GM19240 (cell line): ENCODE results near the gene UBR3.
A peak's percentile ranks its signal among the peaks of the same experiment; 100 is the strongest.
"Not testable (repeated sequence)": the region's sequence is repeated elsewhere in the genome, so short reads cannot be mapped to it uniquely, and the experiment has no call there.

ENCODE experiments used
- DNase-seq: peaks from one replicate; pipeline ENCODE4 v3.0.0; 2011; ENCODE audit warnings: low spot score; ENCODE audit not compliant: insufficient read length

UBR3 gene

DNA sequence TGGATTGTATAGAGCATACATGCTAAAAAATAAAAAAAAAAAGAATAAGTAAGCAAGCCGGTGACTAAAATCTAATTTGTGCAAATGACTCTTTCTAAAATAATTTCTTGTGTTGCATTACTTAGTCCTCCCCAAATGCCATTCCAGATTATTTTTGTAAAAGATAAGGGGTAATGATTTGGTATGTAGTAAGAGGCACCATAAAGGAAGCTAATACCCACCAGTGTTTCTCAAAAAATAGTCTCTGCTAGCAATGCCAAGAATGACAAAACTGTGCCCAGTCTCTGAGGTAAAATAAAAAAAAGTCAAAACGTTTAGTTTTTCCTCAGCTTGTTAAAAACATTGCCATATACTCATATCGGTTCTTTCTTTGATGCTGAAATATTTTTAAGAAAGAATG lies 5.2 kb upstream of the UBR3 start:
- no peak for DNase-seq

DNA sequence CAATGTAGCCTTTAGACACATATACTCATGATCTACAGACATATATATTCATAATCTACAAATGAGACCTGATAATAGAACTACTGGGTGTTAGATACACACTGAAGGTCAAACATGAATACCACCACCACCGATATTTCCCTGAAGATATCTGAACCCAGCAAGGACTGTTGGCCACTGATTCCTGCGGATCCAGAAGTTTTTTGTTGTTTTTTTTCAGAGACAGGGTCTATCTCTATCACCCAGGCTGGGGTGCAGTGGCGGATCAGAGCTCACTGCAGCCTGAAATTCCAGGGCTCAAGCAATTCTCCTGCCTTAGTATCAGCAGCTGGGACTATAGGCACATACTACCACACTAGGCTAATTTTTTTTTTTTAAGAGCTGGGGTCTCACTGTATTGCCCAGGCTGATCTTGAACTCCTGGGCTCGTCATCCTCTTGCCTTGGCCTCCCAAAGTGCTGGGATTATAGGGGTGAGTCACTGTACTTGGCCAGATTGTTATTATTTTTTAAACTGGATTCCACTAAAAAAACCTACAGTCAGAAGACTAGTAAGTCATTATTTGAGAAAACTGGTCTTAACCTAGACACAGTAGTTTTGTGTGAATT lies 4.4 kb upstream of the UBR3 start:
- no peak for DNase-seq

DNA sequence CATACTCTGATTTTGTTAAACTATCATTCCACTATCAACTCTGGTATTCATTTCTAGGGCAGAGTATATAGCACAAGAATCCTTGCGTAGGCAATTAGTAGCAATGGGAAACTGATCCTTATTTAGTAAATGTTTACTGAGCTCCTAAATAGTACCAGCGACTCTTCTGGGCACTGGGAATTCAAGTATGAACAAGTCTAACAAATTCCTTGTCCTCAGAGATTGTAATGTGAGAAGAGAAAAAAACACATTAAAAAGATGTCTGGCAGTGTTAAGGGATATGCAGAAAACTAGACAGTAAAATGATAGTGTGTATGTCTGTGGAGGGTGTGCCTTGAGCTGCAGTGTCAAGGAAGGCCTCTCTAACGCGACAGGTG lies 3.3 kb upstream of the UBR3 start:
- no peak for DNase-seq

DNA sequence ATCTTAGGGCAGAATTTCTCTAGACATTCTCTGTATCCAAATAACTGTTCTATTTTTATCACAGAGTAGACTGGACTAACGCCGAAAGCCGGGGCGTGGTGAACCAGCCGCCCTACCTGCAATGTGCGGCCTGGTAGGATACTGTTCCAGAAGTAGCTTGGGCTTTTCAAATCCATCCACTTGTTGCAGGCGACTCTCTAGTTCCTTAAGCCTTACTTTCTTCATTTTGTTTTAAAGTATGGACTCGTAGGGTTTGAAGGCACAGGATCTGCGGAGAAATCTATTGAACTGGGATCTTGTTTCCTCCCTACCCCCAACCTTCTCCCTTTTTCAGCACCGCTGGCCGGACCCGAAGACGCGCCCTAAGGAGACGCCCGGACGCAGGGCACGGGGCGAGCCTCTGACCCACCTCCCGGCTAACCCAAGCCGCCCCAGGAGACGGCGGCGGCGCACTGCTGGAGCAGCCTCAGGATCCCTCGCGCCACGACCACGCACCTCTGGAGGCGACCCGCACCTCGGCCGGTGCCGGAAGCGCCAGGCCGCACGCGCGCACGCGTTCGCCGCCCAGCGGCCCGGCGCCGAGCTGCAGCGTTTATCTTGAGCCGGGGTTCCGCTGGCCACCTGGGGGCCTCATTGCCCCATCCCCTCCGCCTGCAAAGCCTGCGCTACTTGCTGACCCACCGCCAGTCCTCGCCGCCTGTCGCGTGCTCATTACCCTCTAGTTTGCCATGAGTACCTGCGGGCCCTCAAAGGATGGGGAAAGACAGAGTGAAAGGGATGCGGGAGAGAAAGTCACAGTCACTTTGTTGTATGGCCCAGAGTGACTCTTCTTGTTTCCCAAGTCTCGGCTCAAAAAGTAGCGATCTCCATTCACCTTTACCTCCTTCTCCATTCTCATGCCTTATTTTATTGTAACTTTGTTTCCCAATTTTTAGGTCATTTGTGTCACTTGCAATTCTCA lies 2.6 kb upstream of the UBR3 start, which contains the start of gene METTL5:
METTL5 (minus strand) TSS at position 533 of the 961 bp plus-strand sequence; CDS start at position 225, 308 bp downstream.
- peak; percentile 76 for DNase-seq

DNA sequence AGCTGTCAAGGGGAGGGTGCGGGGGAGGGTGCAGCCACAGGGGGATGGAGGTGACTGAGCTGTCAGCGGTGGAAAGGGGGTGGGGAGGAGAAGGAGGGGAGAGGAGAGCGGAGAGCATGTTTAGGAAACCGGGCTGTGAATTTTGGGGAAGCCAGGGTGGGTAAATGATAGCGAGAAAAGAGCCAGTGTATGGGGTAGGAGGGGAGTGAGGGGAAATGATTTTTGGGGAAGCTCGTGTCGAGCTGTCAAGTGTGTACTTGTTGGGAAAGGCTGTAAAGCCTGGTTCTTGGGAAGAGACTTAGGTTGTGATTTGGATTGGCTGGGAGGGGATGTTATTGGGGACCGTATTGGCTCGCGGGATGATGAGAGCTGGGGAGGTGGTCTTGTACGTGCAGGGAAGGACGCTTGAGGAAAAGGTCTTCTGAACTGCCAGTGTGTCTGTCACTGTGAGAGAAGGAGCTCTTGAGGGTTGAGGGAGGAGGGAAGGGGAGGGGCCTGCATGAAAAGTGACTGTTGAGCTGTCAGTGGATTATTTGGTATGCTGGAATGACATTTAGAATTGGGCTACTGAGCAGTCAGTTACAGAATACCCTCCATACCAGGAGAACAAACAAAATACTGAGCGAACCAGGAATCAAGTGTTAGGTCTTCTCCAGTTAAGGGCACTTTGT lies 1.0 kb downstream of the UBR3 start:
- peak; percentile 15 for DNase-seq

DNA sequence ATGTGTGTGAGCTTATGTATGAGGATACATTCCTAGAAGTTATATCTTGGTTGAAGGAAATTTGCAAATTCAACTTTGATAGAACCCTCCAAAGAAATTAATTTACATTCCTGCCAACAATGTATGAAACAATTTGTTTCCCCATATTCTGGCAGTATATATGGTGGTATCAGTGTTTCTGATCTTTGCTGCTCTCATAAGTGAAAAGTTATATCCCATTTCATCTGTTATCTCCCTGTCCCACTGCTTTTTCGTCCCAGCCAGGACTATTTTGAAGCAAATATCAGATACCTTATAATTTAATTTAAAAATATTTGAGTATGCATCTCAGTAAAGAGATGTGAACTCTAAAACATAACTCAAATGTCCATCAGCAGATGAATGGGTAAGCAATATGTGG lies 7.1 kb downstream of the UBR3 start:
- no peak for DNase-seq

DNA sequence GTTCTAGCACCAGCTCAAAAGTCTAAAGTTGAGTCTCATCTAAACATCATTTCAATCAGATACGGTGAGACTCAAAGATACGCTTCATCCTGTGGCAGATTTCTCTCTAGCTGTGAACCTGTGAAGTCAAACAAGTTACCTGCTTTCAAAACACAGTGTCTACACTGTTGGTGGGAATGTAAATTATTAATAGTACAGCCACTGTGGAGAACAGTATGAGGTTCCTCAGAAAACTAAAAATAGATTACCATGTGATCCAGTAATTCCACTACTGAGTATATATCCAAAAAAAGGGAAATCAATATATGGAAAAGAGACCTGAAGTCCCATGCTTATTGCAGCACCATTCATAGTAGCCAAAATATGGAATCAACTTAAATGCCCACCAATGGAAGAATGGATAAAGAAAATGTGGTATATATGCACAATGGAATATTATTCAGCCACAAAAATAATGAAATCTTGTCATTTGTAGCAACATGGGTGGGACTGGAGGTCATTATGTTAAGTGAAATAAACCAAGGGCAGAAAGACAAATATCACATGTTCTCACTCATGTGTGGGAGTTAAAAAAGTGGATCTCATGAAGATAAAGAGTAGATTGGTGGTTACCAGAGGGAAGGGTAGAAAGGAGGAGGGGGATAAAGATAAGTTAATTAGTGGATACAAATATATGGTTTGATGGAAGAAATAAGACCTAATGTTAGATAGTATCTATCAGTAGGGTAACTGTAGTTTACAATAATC lies 11.7 kb downstream of the UBR3 start:
- DNase-seq: no peak

DNA sequence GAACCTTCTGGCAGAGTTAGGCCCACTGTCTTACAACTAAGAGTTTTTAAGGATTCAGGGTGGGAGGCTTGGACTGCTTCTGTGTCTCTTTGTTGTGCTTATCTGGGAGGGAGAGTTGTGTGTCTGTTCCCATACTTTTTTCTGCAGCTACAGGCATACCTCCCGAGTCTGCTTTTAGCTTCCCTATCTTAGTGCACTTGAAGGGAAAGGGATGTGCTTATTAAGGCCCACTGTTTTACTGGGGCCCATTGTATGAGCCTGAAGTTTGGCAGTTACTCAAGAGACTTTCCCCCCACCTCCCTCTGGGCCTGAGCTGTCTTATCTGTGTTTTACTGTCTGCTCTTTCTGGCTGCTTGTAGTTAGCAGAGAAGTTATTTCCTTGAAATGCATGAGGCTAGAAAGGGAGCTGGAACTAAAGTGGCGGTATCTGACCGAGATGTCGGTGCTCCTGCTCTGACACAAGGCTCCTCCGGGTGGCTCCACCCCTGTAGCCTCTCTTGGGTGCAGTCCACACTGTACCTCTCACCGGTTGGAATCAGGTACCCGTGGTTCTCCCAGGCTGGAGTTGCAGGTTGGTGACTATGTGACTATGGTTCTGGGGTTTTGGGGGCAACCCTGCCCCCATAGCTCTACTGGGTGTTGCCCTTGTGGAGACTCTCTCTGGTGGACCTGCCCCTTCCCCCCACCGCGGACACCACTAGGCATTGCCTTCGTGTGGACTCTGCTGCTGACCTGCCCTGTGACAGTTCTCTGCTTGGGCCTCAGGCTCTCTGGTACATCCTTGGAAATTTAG lies 12.9 kb downstream of the UBR3 start:
- no peak for DNase-seq

DNA sequence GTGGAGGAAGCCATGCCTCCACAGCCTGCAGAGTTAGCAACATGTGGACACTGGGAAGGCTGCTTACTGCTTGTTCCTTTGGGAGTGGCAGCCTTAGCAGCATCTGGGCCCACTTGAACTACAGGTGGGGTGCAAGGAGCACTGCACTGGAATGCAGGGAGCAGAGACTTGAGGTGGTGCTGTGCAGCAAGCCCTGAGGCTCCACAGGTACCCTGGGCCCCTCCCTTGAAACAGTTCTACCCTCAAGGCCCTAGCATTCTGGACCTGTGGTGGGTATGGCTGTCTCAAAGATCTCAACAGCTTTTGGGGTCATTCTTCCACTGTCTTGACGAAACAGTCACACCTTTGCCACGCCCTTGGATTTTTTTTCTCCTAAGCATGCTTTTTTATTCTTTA lies 13.5 kb downstream of the UBR3 start:
- DNase-seq: no peak

DNA sequence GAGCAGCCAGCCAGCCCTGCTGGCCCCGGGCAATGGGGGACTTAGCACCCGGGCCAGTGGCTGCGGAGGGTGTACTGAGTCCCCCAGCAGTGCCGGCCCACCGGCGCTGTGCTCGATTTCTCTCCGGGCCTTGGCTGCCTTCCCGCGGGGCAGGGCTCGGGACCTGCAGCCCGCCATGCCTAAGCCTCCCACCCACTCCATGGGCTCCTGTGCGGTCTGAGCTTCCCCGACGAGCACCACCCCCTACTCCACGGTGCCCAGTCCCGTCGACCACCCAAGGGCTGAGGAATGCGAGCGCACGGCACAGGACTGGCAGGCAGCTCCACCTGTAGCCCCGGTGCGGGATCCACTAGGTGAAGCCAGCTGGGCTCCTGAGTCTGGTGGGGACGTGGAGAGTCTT lies 14.4 kb downstream of the UBR3 start:
- not testable (repeated sequence) for DNase-seq

DNA sequence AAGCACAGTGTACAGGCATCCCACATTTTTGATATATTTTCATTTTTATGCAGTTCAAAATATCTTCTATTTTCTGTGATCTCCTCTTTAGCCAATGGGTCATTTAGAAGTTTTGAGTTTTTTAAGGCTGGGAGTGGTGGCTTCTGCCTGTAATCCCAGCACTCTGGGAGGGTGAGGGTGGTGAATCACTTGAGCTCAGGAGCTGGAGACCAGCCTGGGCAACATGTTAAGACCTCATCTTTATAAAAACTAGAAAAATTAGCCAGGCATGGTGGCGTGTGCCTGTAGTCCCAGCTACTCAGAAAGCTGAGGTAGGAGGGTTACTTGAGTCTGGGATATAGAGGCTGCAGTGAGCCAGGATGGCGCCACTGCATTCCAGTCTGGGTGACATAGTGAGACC lies 17.8 kb downstream of the UBR3 start:
- DNase-seq: no peak

DNA sequence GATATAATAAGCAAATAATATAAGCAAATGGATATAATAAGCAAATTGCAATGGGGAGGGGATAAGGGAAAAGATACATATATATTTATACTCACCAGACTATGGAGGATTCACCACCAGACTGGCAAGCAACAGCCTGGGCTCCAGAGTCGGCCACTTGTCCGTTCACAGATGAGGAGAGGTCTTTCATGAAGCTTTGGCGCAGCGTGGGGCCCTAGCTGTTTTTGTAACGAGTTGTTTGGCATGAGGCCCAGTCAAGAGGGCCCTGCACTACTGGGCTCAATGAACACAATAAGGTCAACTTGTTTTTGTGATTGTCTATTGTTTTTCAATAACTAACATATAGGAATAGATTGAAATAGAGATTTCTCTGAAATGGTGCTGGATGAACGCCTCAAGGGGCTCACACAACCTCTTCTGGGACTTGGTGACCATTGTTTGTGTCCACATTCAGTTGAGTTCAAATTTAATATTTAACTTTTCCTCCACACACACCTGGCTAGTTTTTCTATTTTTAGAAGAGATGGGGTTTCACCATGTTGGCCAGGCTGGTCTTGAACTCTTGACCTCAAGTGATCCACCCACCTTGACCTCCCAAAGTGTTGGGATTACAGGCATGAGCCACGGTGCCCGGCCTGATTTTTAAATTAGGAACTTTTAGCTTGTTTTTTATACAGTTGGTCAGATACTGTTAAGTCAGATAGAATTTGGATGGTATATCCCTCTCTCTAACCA lies 21.9 kb downstream of the UBR3 start:
- DNase-seq: not testable (repeated sequence)

DNA sequence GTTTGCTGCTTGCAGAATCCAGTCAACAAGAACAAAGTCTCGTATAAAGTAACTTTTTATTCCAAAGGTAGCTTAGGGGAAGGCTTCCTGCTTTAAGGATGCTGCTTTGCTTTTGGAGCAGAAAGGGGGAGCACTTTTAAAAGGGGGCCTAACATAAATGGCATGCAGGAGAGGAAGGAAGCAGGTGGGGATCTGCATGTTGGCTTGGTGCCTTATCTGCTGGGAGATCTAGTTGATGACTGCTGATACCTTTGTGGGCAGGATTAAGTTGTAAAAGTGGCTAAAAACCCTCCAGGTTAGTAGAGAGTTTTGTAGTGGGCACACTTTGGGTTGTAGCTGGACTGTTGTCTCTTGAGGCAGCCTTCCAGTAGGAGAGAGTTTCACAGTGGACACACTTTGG lies 22.5 kb downstream of the UBR3 start:
- no peak for DNase-seq

DNA sequence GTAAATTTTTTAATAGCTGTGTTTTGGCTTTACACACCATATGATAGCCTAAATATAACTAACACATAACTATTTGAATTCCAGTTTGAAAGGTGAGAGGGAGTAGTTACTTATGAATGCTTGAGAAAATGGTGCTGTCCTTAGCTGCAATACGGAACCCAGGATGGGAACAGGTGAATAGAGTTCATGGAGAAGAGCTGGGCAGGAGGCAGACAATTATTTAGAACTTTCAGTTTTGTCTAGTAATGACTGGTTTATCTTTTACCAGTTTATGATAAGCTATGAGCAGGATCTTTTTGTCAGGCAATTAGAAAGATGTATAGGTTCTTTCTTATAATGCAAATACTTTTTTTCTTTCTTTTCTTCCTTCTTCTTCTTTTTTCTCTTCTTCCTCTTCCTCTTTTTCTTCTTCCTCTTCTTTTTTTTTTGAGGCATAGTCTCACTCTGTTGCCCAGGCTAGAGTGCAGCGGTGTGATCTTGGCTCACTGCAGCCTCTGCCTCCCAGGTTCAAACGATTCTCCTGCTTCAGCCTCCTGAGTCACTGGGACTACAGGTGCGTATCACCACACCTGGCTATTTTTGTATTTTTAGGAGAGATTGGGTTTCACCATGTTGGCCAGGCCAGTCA lies 25.9 kb downstream of the UBR3 start:
- no peak for DNase-seq

DNA sequence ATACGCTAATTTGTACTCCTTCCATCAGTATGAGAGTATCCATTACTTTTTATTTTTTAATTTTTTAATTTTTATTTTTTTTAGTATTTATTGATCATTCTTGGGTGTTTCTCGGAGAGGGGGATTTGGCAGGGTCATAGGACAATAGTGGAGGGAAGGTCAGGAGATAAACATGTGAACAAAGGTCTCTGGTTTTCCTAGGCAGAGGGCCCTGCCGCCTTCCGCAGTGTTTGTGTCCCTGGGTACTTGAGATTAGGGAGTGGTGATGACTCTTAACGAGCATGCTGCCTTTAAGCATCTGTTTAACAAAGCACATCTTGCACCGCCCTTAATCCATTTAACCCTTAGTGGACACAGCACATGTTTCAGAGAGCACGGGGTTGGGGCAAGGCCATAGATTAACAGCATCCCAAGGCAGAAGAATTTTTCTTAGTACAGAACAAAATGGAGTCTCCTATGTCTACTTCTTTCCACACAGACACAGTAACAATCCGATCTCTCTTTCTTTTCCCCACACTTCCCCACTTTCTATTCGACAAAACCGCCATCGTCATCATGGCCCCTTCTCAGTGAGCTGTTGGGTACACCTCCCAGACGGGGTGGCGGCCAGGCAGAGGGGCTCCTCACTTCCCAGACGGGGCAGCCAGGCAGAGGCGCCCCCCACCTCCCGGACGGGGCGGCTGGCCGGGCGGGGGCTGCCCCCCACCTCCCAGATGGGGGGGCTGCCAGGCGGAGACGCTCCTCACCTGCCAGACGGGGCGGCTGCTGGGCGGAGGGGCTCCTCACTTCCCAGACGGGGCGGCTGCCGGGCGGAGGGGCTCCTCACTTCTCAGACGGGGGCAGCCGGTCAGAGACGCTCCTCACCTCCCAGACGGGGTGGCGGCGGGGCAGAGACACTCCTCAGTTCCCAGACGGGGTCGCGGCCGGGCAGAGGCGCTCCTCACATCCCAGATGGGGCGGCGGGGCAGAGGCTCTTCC lies 28.3 kb downstream of the UBR3 start:
- DNase-seq: not testable (repeated sequence)

DNA sequence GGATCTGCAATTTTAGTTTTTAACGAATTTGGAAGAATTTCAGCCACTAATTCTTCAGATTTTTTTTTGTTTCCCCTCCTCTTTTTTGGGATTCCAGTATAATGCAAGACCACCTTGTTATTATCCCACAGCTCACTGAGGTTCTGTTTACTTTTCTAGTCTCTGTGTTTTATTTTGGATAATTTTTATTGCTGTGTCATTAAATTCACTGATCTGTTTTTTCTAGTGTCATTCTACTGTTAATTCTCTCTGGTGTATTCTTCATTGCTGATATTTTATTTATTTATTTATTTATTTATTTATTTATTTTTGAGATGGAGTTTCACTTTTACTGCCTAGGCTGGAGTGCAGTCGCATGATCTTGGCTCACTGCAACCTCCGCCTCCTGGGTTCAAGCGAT lies 32.2 kb downstream of the UBR3 start:
- no peak for DNase-seq

DNA sequence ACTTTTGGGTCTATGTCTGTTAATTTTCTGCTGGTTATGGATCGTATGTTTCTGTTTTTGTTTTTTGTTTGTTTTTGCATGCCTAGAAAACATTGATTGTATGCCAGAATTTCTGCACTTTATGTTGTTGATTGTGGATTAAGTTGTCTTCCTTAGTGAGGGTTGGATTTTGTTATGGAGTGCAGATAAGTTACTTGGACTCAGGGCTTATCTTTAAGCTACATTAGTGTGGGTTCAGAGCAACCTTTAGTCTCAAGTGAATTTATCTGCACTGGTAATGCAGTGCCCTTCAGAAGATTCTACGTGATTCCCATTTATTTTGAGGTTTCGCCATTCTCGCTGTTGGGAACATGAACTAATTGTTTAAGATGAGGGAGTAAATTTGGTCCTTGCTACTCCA lies 32.9 kb downstream of the UBR3 start:
- no peak for DNase-seq

DNA sequence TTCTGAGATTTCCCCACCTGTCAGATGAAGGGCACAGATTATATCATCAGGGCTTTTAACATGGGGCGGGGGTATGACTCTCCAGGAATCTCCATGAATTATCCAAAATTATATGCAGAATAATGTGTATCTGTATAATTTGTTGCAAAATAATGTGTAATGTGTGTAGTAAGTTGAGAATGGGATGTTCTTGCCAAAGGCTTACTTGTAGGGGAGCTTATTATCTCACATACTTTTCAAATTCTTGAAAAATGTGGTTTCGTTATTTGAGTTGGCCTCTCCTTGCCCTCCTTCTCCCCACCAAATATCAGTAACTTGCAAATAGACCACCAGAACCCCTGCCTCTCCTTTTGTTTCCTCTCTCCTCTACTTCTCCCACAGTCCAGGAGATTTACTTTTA lies 35.6 kb downstream of the UBR3 start:
- no peak for DNase-seq
